ENCODE data around the gene CCNG2. TPM values are rescaled to one million over a fixed set of nuclear protein-coding genes. Genes with fewer than 3 reads are reported as not detected.

The CCNG2 gene
- total and polyA plus RNA-seq, 9 of the 15 experiments (the other 6 are each of a cell fraction or from before 2014, with no cell fraction given) = 0.49 to 6.6 (median 2.9) TPM

- TF ChIP-seq ZBTB40 (IDR thresholded peaks at IDR 0.05) (no peak), ZBTB40 (CRISPR knock-in tag; IDR thresholded peaks at IDR 0.05) (no peak), YBX1 (IDR thresholded peaks at IDR 0.05) (no peak)
Measured at GRCh38 chr4:77187322-77187721, 30.3 kb downstream of the CCNG2 start (continued).
